ENCODE results near the gene ADAMTS14. TPM values are rescaled to one million over a fixed set of nuclear protein-coding genes. Genes with fewer than 3 reads are reported as not detected.
A peak's percentile ranks its signal among the peaks of the same experiment; 100 is the strongest.
"Not testable (repeated sequence)": the region's sequence is repeated elsewhere in the genome, so short reads cannot be mapped to it uniquely, and the experiment has no call there.

The ADAMTS14 gene
- total RNA-seq, 2 experiments from 2014 or later, result not detected

DNA sequence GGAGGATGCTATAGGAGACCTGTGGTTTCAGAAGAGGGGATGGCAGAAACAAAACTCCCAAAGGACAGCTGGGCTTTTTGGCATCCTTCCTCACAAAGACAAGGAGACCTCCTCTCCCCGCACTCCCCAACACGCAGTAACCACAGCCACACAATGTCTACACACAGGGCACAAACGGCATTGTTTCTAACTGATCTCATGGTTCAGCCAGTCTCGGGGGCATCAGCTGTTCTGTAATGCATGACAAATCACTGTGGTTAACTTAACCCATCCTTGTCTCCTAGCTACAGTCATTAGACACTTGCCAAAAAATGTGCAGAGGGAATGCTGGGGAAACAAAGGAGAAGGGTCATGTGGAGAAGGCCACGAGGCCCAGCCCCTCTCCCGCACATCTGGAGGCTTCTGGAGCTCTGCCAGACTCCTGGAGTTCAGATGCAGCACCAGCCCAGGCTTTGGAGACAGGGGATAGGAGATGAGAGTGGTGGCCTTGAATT lies 7.6 kb upstream of the ADAMTS14 start:
- DNase-seq (peak in 1 of 14 experiments; percentile 12), ATAC-seq (ENCODE audit: poor library complexity) (no peak)
- TF ChIP-seq, protein P1, sequence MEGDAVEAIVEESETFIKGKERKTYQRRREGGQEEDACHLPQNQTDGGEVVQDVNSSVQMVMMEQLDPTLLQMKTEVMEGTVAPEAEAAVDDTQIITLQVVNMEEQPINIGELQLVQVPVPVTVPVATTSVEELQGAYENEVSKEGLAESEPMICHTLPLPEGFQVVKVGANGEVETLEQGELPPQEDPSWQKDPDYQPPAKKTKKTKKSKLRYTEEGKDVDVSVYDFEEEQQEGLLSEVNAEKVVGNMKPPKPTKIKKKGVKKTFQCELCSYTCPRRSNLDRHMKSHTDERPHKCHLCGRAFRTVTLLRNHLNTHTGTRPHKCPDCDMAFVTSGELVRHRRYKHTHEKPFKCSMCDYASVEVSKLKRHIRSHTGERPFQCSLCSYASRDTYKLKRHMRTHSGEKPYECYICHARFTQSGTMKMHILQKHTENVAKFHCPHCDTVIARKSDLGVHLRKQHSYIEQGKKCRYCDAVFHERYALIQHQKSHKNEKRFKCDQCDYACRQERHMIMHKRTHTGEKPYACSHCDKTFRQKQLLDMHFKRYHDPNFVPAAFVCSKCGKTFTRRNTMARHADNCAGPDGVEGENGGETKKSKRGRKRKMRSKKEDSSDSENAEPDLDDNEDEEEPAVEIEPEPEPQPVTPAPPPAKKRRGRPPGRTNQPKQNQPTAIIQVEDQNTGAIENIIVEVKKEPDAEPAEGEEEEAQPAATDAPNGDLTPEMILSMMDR (IDR thresholded peaks at IDR 0.05), result no peak
- ChIA-PET POLR2A (no interaction called here), CTCF (no interaction called here)
- Mint-ChIP-seq H3K27me3 (peaks cover 13% of the 10 kb centered on the region), H3K36me3 (ENCODE audit: low read depth) (no peaks in the 10 kb centered on the region), H3K4me1 (ENCODE audit: low read depth) (no peaks in the 10 kb centered on the region), H3K9me3 (no peaks in the 10 kb centered on the region), H3K27ac (no peak overlapping the region), H3K4me3 (no peak overlapping the region)
- H3K4me3 ChIP-seq (ENCODE audit: low read length), result no peak overlapping the region
- H3K36me3 ChIP-seq (ENCODE audit: insufficient read depth, low read length), result no peaks in the 10 kb centered on the region
- peaks cover 0 to 4% of the 10 kb centered on the region in 2 experiments for H3K9me3 ChIP-seq (ENCODE audit: control insufficient read depth in 1 of 2, insufficient read depth in 1 of 2, low read length in 2 of 2)
- no peak overlapping the region for H3K27ac ChIP-seq (ENCODE audit: low read depth in 1 of 2, low read length in 2 of 2)
- H3K4me1 ChIP-seq (ENCODE audit: insufficient read depth, low read length), result no peaks in the 10 kb centered on the region
- intact Hi-C loops (cut with DNase I, micrococcal nuclease), result no loop called here
- peaks cover 4 to 6% of the 10 kb centered on the region in 2 experiments for H3K27me3 ChIP-seq (ENCODE audit: control insufficient read depth in 1 of 2, insufficient read depth in 2 of 2, low read length in 2 of 2)

DNA sequence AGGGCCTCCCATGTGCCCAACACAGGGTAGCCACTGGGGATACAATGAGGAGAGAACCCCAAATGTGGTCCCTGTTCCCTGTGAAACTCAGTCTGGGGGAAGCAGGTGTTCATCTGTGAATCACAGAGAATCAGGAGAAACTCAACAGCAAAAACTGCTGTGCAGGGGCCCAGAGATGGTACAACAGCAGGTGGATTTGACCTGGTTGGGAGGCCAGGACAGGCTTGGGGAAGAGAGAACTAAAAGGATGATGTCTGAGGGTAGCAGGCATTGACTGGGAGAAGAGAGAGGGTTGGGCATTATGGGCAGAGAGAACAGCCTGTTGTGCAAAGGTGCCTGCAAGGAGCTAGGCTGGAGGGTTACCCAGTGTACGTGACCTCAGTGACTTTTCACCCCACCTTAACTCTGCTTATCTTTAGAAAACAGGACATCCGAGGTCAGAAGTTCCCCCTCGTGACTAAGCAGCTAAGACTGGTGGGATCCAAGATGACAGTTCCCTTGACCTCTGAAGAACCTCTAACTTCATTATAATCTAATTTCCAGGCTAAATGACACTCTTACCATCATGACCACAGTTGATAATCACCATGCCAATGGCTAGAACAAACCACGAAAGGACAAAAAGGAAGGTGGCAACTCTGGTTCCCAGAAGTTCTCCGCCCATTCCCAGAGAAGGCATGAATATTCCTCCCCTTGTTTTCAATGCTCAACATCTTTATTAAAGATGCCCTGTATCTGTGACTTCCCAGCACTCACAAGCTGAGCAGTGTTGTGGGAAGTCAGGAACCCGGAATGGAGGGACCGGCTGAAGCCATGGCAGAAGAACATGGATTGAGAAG lies 5.1 kb upstream of the ADAMTS14 start:
- intact Hi-C loops (cut with DNase I, micrococcal nuclease), result no loop called here
- Histone ChIP-seq H3K27me3 (ENCODE audit: control insufficient read depth in 1 of 2, insufficient read depth in 2 of 2, low read length in 2 of 2) (peaks cover 10 to 12% of the 10 kb centered on the region in 2 experiments), H3K36me3 (ENCODE audit: insufficient read depth, low read length) (no peaks in the 10 kb centered on the region), H3K27ac (ENCODE audit: low read depth in 1 of 2, low read length in 2 of 2) (no peak overlapping the region), H3K9me3 (ENCODE audit: control insufficient read depth in 1 of 2, insufficient read depth in 1 of 2, low read length in 2 of 2) (no peaks in the 10 kb centered on the region), H3K4me1 (ENCODE audit: insufficient read depth, low read length) (no peaks in the 10 kb centered on the region), H3K4me3 (ENCODE audit: low read length) (no peak overlapping the region)
- no peaks in the 10 kb centered on the region for H3K36me3 Mint-ChIP-seq (ENCODE audit: low read depth)
- DNase-seq (peak in 1 of 14 experiments; percentile 24), ATAC-seq (ENCODE audit: poor library complexity) (no peak)
- TF ChIP-seq, protein P1 (IDR thresholded peaks at IDR 0.05), result no peak
- ChIA-PET POLR2A (no interaction called here), CTCF (no interaction called here)
- H3K4me1 Mint-ChIP-seq (ENCODE audit: low read depth), result no peaks in the 10 kb centered on the region
- H3K27ac Mint-ChIP-seq, result no peak overlapping the region
- H3K9me3 Mint-ChIP-seq, result no peaks in the 10 kb centered on the region
- H3K4me3 Mint-ChIP-seq, result no peak overlapping the region
- H3K27me3 Mint-ChIP-seq, result peaks cover 15% of the 10 kb centered on the region

DNA sequence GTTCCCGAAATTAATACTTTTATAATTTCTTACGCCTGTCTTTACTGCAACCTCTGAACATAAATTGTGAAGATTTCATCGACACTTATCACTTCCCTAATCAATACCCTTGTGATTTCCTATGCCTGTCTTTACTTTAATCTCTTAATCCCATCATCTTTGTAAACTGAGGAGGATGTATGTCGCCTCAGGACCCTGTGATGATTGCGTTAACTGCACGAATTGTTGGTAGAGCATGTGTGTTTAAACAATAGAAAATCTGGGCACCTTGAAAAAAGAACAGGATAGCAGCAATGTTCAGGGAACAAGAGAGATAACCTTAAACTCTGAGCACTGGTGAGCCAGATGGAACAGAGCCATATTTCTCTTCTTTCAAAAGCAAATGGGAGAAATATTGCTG lies 4.5 kb upstream of the ADAMTS14 start:
- POLR2A ChIA-PET; H3K4me3 ChIP-seq (ENCODE audit: low read length); CTCF ChIA-PET; H3K27ac Mint-ChIP-seq; intact Hi-C loops (cut with DNase I, micrococcal nuclease); DNase-seq; H3K4me3 Mint-ChIP-seq; H3K27ac ChIP-seq (ENCODE audit: low read depth in 1 of 2, low read length in 2 of 2); ATAC-seq (ENCODE audit: poor library complexity); H3K4me1 Mint-ChIP-seq (ENCODE audit: low read depth); H3K9me3 Mint-ChIP-seq; H3K9me3 ChIP-seq (ENCODE audit: control insufficient read depth in 1 of 2, insufficient read depth in 1 of 2, low read length in 2 of 2); H3K4me1 ChIP-seq (ENCODE audit: insufficient read depth, low read length); H3K36me3 ChIP-seq (ENCODE audit: insufficient read depth, low read length); H3K36me3 Mint-ChIP-seq (ENCODE audit: low read depth): not testable (repeated sequence)
- H3K27me3 ChIP-seq (ENCODE audit: control insufficient read depth in 1 of 2, insufficient read depth in 2 of 2, low read length in 2 of 2), result peaks cover 10 to 15% of the 10 kb centered on the region in 2 experiments
- peaks cover 16% of the 10 kb centered on the region for H3K27me3 Mint-ChIP-seq
